Upper lobe of left lung (tissue), 4 donors: Measurements from ENCODE around the gene PAPSS2.

Experiments used
- POLR2A ChIP-seq, 4 donors: fragments of 450-650 bp; IDR thresholded peaks; one replicate each; pipeline ENCODE4 v1.5.1; 2016 to 2017; ENCODE audit warnings: antibody characterized with exemption in 4 of 4, mild to moderate bottlenecking in 2 of 4
- TF ChIP-seq, protein P1 (sequence below), 6 experiments: fragments of 450-650 bp in 4 of 6; fragments of 200-600 bp in 2 of 6; sonication (generic) in 2 of 6; IDR thresholded peaks; one replicate each; pipeline ENCODE4 v1.5.1; 2016 to 2019; ENCODE audit warnings: antibody characterized with exemption in 6 of 6

DNA sequence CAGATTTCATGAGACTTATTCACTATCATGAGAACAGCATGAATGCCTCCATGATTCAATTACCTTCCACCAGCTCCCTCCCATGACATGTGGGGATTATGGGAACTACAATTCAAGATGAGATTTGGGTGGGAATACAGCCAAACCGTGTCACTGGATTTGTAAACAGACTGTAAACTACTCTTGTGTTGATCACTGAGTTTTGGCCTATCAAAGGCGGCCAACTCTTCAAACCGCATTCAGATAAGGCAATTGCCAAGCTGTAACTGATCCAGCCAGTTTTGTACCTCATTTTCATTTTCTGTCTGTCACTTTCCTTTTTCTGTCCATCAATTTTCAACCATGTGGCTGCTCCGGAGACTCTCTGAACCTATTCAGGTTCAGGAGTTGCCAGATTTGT is 27.2 kb upstream of the PAPSS2 start:
- TF ChIP-seq, protein P1, sequence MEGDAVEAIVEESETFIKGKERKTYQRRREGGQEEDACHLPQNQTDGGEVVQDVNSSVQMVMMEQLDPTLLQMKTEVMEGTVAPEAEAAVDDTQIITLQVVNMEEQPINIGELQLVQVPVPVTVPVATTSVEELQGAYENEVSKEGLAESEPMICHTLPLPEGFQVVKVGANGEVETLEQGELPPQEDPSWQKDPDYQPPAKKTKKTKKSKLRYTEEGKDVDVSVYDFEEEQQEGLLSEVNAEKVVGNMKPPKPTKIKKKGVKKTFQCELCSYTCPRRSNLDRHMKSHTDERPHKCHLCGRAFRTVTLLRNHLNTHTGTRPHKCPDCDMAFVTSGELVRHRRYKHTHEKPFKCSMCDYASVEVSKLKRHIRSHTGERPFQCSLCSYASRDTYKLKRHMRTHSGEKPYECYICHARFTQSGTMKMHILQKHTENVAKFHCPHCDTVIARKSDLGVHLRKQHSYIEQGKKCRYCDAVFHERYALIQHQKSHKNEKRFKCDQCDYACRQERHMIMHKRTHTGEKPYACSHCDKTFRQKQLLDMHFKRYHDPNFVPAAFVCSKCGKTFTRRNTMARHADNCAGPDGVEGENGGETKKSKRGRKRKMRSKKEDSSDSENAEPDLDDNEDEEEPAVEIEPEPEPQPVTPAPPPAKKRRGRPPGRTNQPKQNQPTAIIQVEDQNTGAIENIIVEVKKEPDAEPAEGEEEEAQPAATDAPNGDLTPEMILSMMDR (IDR thresholded peaks at IDR 0.05) = no peak
- TF ChIP-seq POLR2A (IDR thresholded peaks at IDR 0.05) = no peak
